Measurements from ENCODE around the gene NHERF1.
A peak's percentile ranks its signal among the peaks of the same experiment; 100 is the strongest.

NHERF1 gene

DNA sequence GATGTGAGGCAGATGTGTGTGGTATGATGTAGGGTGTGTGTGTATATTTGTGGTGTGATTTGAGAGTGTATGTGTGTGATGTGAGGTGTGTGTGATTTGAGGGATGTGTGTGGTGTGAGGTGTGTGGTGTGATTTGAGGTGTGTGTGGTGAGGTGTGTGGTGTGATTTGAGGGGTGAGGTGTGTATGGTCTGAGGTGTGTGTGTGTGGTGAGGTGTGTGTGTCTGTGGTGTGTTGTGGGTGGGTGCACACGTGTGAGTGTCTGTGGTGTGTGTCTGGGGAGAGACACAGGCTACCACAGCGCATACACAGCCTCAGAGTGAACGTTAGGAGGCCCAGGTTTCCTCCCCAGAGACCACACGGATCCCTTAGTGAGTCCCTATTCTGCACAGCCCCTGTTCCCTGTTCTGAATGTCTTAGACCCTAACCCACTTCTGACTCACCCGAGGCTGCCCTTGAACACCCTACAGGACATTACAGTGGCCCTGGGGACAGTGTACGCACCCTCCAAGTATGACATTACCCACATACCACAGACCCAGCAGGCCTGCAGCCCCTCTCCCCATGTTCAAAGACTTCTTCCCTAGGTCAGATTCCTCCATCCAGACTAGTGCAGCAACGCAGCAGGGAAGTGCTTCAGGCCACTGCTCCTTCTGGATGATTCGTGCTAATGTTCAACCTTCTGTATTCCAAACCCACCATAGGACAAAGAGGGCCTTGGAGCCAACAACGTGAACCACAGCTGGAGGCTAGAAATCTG, 14.9 kb upstream of the NHERF1 start:
- TF ChIP-seq EZH2 (IDR thresholded peaks at IDR 0.05; ENCODE audit: borderline replicate concordance, low read length), result no peak
- TF ChIP-seq, protein P1, sequence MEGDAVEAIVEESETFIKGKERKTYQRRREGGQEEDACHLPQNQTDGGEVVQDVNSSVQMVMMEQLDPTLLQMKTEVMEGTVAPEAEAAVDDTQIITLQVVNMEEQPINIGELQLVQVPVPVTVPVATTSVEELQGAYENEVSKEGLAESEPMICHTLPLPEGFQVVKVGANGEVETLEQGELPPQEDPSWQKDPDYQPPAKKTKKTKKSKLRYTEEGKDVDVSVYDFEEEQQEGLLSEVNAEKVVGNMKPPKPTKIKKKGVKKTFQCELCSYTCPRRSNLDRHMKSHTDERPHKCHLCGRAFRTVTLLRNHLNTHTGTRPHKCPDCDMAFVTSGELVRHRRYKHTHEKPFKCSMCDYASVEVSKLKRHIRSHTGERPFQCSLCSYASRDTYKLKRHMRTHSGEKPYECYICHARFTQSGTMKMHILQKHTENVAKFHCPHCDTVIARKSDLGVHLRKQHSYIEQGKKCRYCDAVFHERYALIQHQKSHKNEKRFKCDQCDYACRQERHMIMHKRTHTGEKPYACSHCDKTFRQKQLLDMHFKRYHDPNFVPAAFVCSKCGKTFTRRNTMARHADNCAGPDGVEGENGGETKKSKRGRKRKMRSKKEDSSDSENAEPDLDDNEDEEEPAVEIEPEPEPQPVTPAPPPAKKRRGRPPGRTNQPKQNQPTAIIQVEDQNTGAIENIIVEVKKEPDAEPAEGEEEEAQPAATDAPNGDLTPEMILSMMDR (IDR thresholded peaks at IDR 0.05; ENCODE audit: low read length), result no peak

DNA sequence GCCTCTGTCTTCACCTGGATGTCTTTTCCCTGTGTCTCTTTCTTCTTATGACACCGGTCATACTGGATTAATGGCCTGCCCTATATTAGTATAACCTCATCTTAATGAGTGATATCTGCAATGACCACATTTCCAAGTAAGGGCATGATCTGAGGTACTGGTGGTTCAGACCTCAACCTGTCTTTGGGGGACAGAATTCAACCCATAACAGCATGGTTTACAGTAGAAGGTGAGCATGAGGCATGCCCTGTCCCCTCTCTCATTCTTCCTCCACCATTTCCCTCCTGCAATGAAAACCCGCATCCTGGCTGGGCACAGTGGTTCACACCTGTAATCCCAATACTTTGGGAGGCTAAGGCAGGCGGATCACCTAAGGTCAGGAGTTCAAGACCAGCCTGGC, 14.2 kb upstream of the NHERF1 start:
- no peak for TF ChIP-seq EZH2 (IDR thresholded peaks at IDR 0.05; ENCODE audit: borderline replicate concordance, low read length)
- TF ChIP-seq, protein P1 (IDR thresholded peaks at IDR 0.05; ENCODE audit: low read length), result no peak
- no peaks in the 10 kb centered on the region; the same call in 1 of the 2 replicates for H3K27me3 ChIP-seq (ENCODE audit: insufficient read depth, low read length)

More for the DNA sequence above, 14.9 kb upstream of the NHERF1 start:
- Histone ChIP-seq H3K27me3 (ENCODE audit: insufficient read depth, low read length) (no peaks in the 10 kb centered on the region; the same call in 1 of the 2 replicates), H3K9ac (ENCODE audit: low read length) (no peak overlapping the region), H4K20me1 (ENCODE audit: insufficient read depth, low read length) (no peaks in the 10 kb centered on the region), H3K79me2 (ENCODE audit: insufficient read depth, low read length) (no peaks in the 10 kb centered on the region), H3K4me1 (ENCODE audit: insufficient read depth, low read length, severe bottlenecking) (peaks cover 23% of the 10 kb centered on the region), H3K36me3 (ENCODE audit: insufficient read depth, low read length) (no peaks in the 10 kb centered on the region), H3K9me3 (ENCODE audit: low read length) (no peaks in the 10 kb centered on the region), H3K4me3 (ENCODE audit: low read depth, low read length, poor library complexity, severe bottlenecking) (no peak overlapping the region), H3K4me2 (ENCODE audit: low read length) (no peak overlapping the region), H3K9me2 (ENCODE audit: low read depth, low read length) (no peaks in the 10 kb centered on the region), H3F3A (ENCODE audit: insufficient read depth, low read length) (peaks cover 3% of the 10 kb centered on the region; the same call in 1 of the 2 replicates), H2AFZ (ENCODE audit: low read length) (no peak overlapping the region), H3K27ac (ENCODE audit: low read depth, low read length, poor library complexity, severe bottlenecking) (no peak overlapping the region)

GRCh38 chr17:74736513-74737298, 11.7 kb upstream of the NHERF1 start, which contains the start of gene RAB37:
Gene RAB37 (plus strand): TSS chr17:74737256. CDS start chr17:74737273, 17 bp downstream.
- no peaks in the 10 kb centered on the region for H3K36me3 ChIP-seq (ENCODE audit: insufficient read depth, low read length)
- H3F3A ChIP-seq (ENCODE audit: insufficient read depth, low read length), result no peaks in the 10 kb centered on the region
- H3K9me3 ChIP-seq (ENCODE audit: low read length), result no peaks in the 10 kb centered on the region
- no peak within 1 kb of the TSS for H2AFZ ChIP-seq (ENCODE audit: low read length)
- H3K9me2 ChIP-seq (ENCODE audit: low read depth, low read length), result no peaks in the 10 kb centered on the region
- H3K4me1 ChIP-seq (ENCODE audit: insufficient read depth, low read length, severe bottlenecking), result peaks cover 25% of the 10 kb centered on the region
- peak within 1 kb of the TSS; percentile 59 for H3K4me2 ChIP-seq (ENCODE audit: low read length)
- no peaks in the 10 kb centered on the region for H4K20me1 ChIP-seq (ENCODE audit: insufficient read depth, low read length)
- no peak within 1 kb of the TSS for H3K27ac ChIP-seq (ENCODE audit: low read depth, low read length, poor library complexity, severe bottlenecking)
- TF ChIP-seq EZH2 (IDR thresholded peaks at IDR 0.05; ENCODE audit: borderline replicate concordance, low read length), result no peak
- TF ChIP-seq, protein P1 (IDR thresholded peaks at IDR 0.05; ENCODE audit: low read length), result peak; percentile 59
- no peak within 1 kb of the TSS for H3K9ac ChIP-seq (ENCODE audit: low read length)
- no peaks in the 10 kb centered on the region; the same call in 1 of the 2 replicates for H3K27me3 ChIP-seq (ENCODE audit: insufficient read depth, low read length)
- H3K4me3 ChIP-seq (ENCODE audit: low read depth, low read length, poor library complexity, severe bottlenecking), result peak within 1 kb of the TSS; percentile 42
- H3K79me2 ChIP-seq (ENCODE audit: insufficient read depth, low read length), result no peaks in the 10 kb centered on the region

More for the DNA sequence above, 14.2 kb upstream of the NHERF1 start:
- H3K4me1 ChIP-seq (ENCODE audit: insufficient read depth, low read length, severe bottlenecking), result peaks cover 25% of the 10 kb centered on the region
- no peaks in the 10 kb centered on the region for H3K9me2 ChIP-seq (ENCODE audit: low read depth, low read length)
- no peaks in the 10 kb centered on the region for H3K36me3 ChIP-seq (ENCODE audit: insufficient read depth, low read length)
- no peak overlapping the region for H3K9ac ChIP-seq (ENCODE audit: low read length)
- no peaks in the 10 kb centered on the region for H3K9me3 ChIP-seq (ENCODE audit: low read length)
- H2AFZ ChIP-seq (ENCODE audit: low read length), result no peak overlapping the region
- no peaks in the 10 kb centered on the region for H3F3A ChIP-seq (ENCODE audit: insufficient read depth, low read length)
- no peaks in the 10 kb centered on the region for H4K20me1 ChIP-seq (ENCODE audit: insufficient read depth, low read length)
- H3K27ac ChIP-seq (ENCODE audit: low read depth, low read length, poor library complexity, severe bottlenecking), result no peak overlapping the region
- no peak overlapping the region for H3K4me3 ChIP-seq (ENCODE audit: low read depth, low read length, poor library complexity, severe bottlenecking)
- H3K79me2 ChIP-seq (ENCODE audit: insufficient read depth, low read length), result no peaks in the 10 kb centered on the region
- no peak overlapping the region for H3K4me2 ChIP-seq (ENCODE audit: low read length)

Measured in OCI-LY1 (cell line).